Measurements from ENCODE around the gene SERP2. TPM values are rescaled to one million over a fixed set of nuclear protein-coding genes. Genes with fewer than 3 reads are reported as not detected.
A peak's percentile ranks its signal among the peaks of the same experiment; 100 is the strongest.

SERP2 gene
- total RNA-seq, 1 experiment from 2014 or later: not detected

DNA sequence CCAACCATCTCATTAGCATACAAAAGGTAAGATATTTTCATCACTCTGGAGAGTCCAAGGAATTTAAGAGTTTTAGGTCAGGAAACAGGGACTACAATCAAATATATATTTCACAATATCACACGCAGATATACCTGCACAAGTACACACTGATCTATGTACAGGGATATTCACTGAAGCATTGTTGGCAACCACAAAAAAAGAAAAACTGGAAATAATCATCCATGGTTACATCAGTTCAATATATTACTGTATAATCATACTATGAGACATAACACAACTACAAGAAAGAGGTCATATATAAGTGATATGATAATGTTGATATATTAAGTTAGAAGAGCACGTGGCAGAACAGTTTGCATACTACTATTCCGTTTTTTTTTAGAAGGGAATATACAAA is 2.2 kb upstream of the SERP2 start:
- Histone ChIP-seq H3K36me3 (ENCODE audit: control insufficient read depth, insufficient read depth, low read length) (no peaks in the 10 kb centered on the region), H3K9me3 (no peaks in the 10 kb centered on the region; the same call in 1 of the 2 replicates), H3K4me1 (peaks cover 54% of the 10 kb centered on the region), H3K27me3 (replicated peaks; ENCODE audit: control insufficient read depth, insufficient read depth, low read length) (no peaks in the 10 kb centered on the region), H3K4me3 (ENCODE audit: low read depth, low read length) (no peak overlapping the region)
- H3K27me3 Mint-ChIP-seq (ENCODE audit: insufficient read depth, unreplicated experiment): no peaks in the 10 kb centered on the region
- ChIA-PET POLR2A (no interaction called here), CTCF (interaction anchor here (0.8 kb wide), 1 partner anchor 12 kb away, joined by 3 read pairs; no protein-coding TSS in a partner anchor)
- TF ChIP-seq, protein P1, sequence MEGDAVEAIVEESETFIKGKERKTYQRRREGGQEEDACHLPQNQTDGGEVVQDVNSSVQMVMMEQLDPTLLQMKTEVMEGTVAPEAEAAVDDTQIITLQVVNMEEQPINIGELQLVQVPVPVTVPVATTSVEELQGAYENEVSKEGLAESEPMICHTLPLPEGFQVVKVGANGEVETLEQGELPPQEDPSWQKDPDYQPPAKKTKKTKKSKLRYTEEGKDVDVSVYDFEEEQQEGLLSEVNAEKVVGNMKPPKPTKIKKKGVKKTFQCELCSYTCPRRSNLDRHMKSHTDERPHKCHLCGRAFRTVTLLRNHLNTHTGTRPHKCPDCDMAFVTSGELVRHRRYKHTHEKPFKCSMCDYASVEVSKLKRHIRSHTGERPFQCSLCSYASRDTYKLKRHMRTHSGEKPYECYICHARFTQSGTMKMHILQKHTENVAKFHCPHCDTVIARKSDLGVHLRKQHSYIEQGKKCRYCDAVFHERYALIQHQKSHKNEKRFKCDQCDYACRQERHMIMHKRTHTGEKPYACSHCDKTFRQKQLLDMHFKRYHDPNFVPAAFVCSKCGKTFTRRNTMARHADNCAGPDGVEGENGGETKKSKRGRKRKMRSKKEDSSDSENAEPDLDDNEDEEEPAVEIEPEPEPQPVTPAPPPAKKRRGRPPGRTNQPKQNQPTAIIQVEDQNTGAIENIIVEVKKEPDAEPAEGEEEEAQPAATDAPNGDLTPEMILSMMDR (IDR thresholded peaks at IDR 0.05; ENCODE audit: insufficient read depth in 1 of 2, low read depth in 1 of 2, low read length in 1 of 2, severe bottlenecking in 1 of 2, unreplicated experiment in 1 of 2): no peak
- H3K36me3 Mint-ChIP-seq (ENCODE audit: insufficient read depth, unreplicated experiment): no peaks in the 10 kb centered on the region
- no peak overlapping the region for H3K4me3 Mint-ChIP-seq (ENCODE audit: unreplicated experiment)
- H3K4me1 Mint-ChIP-seq (ENCODE audit: low read depth, unreplicated experiment): peaks cover 42% of the 10 kb centered on the region
- no peaks in the 10 kb centered on the region for H3K9me3 Mint-ChIP-seq (ENCODE audit: unreplicated experiment)
- BruUV-seq (replicated peaks): no TSS peak
- intact Hi-C loops (cut with micrococcal nuclease; ENCODE audit: unreplicated experiment): no loop called here
- peak overlapping the region; percentile 73 for H3K27ac Mint-ChIP-seq (ENCODE audit: unreplicated experiment)
- no peak for DNase-seq

DNA sequence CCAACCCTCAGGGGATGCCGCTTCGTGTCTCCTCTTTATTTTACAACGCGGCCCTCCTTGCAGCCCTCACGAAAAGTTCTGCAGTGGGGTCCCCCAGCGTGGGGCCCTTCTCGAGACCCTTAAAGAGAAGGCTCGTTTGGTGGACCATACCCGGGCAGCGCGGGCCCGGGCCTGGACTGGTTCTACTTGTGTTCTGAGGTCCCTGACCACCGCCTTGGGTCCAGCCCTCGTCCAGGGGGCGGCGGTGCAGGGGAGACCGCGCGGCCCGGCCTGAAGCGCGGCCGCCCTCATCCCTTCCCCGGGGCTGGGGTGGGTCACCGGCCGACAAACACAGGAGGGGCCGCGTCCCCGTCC is 400 bp upstream of the SERP2 start:
- BruUV-seq (replicated peaks): no TSS peak
- no peaks in the 10 kb centered on the region for H3K27me3 Mint-ChIP-seq (ENCODE audit: insufficient read depth, unreplicated experiment)
- peak overlapping the region; percentile 73 for H3K27ac Mint-ChIP-seq (ENCODE audit: unreplicated experiment)
- no peak overlapping the region for H3K4me3 Mint-ChIP-seq (ENCODE audit: unreplicated experiment)
- H3K9me3 Mint-ChIP-seq (ENCODE audit: unreplicated experiment): no peaks in the 10 kb centered on the region
- TF ChIP-seq, protein P1 (IDR thresholded peaks at IDR 0.05; ENCODE audit: insufficient read depth in 1 of 2, low read depth in 1 of 2, low read length in 1 of 2, severe bottlenecking in 1 of 2, unreplicated experiment in 1 of 2): no peak
- Histone ChIP-seq H3K27me3 (replicated peaks; ENCODE audit: control insufficient read depth, insufficient read depth, low read length) (no peaks in the 10 kb centered on the region), H3K4me3 (ENCODE audit: low read depth, low read length) (no peak overlapping the region), H3K9me3 (no peaks in the 10 kb centered on the region; the same call in 1 of the 2 replicates), H3K36me3 (ENCODE audit: control insufficient read depth, insufficient read depth, low read length) (no peaks in the 10 kb centered on the region), H3K4me1 (peaks cover 51% of the 10 kb centered on the region)
- POLR2A ChIA-PET: no interaction called here
- CTCF ChIA-PET: no interaction called here
- intact Hi-C loops (cut with micrococcal nuclease; ENCODE audit: unreplicated experiment): no loop called here
- peaks cover 32% of the 10 kb centered on the region for H3K4me1 Mint-ChIP-seq (ENCODE audit: low read depth, unreplicated experiment)
- DNase-seq: no peak
- no peaks in the 10 kb centered on the region for H3K36me3 Mint-ChIP-seq (ENCODE audit: insufficient read depth, unreplicated experiment)

DNA sequence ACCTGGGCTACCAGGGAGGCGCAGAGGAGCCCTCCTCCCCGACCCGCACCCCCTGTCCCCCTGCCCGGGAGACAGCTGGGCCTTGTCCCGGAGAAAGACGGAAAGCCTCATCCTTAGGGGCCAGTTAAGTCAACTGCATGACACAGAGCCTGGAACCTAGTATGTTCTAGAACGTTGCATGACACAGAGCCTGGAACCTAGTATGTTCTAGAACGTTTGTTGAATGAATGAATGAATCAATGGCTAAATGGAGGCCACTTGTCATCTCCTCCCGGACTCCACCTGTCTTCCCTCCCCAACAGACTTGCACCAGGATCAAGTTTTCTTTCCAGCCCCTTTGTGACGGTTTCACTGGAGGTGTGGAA is 706 bp downstream of the SERP2 start:
- Mint-ChIP-seq H3K36me3 (ENCODE audit: insufficient read depth, unreplicated experiment) (no peaks in the 10 kb centered on the region), H3K27ac (ENCODE audit: unreplicated experiment) (no peak overlapping the region), H3K4me3 (ENCODE audit: unreplicated experiment) (no peak overlapping the region), H3K9me3 (ENCODE audit: unreplicated experiment) (no peaks in the 10 kb centered on the region), H3K27me3 (ENCODE audit: insufficient read depth, unreplicated experiment) (no peaks in the 10 kb centered on the region), H3K4me1 (ENCODE audit: low read depth, unreplicated experiment) (peaks cover 37% of the 10 kb centered on the region)
- Histone ChIP-seq H3K36me3 (ENCODE audit: control insufficient read depth, insufficient read depth, low read length) (no peaks in the 10 kb centered on the region), H3K4me3 (ENCODE audit: low read depth, low read length) (no peak overlapping the region), H3K4me1 (peaks cover 53% of the 10 kb centered on the region), H3K9me3 (no peaks in the 10 kb centered on the region; the same call in 1 of the 2 replicates), H3K27me3 (replicated peaks; ENCODE audit: control insufficient read depth, insufficient read depth, low read length) (no peaks in the 10 kb centered on the region)
- intact Hi-C loops (cut with micrococcal nuclease; ENCODE audit: unreplicated experiment): no loop called here
- TF ChIP-seq, protein P1 (IDR thresholded peaks at IDR 0.05; ENCODE audit: insufficient read depth in 1 of 2, low read depth in 1 of 2, low read length in 1 of 2, severe bottlenecking in 1 of 2, unreplicated experiment in 1 of 2): no peak
- ChIA-PET CTCF (no interaction called here), POLR2A (no interaction called here)
- BruUV-seq (replicated peaks): no TSS peak
- DNase-seq: no peak

Data from Caco-2 (cell line).